ENCODE measurements around the gene GLIS1.

GLIS1 gene

DNA sequence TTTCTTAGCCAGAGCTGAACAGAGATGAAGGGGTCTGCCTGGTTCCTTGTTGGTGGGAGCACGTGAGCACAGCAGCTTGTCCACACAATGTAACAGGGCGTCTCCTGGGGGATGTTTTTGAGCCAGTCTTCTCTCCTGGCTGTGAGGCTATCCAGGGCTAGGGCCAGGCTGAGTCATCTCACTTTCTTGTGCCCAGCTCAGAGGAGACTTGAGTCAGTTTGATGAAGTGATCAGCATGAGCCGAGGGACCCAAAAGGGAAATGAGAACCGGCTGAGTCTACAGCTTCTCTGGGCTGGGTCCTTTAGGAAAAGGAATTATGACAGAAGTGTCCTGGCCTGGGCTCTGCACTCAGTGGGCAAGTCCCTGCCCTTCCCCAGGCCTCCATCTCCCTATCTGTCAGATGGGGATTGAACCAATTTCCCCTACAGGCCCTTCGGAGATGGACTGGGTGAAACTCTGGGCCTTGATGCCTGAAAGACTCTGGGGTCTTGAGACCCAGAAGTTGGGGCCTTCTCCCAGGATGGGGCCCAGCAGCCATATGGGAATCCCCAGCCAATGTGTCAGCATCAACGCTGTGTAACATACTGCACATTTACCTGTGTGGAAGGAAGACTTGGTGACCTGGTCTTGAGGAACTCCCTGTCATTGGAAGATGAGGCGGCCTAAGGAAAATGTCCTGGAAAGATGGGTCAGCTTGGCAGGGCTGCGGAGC is 243.2 kb downstream of the GLIS1 start:
- DNase-seq (ENCODE audit: low read depth in 2 of 2, low spot score in 1 of 2): no peak

DNA sequence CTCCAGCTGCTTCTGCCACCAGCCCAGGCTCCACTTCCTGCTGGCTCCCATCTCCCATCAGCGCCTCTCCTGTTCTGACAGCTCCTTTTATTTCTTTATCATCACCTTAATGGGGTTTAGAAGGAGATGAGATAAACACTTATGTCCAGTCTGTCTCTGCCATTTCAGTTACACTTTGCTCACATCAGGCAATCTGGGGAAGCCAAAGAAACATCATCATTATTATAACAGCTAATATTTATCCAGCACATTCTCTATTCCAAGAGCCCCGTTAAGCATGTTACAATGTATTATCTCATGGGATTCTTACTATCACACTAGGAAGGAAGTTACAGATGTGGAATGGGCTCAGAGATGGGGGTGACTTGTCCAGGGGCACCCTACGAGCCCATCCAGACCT is 248.6 kb downstream of the GLIS1 start:
- no peak for DNase-seq (ENCODE audit: low read depth in 2 of 2, low spot score in 1 of 2)

DNA sequence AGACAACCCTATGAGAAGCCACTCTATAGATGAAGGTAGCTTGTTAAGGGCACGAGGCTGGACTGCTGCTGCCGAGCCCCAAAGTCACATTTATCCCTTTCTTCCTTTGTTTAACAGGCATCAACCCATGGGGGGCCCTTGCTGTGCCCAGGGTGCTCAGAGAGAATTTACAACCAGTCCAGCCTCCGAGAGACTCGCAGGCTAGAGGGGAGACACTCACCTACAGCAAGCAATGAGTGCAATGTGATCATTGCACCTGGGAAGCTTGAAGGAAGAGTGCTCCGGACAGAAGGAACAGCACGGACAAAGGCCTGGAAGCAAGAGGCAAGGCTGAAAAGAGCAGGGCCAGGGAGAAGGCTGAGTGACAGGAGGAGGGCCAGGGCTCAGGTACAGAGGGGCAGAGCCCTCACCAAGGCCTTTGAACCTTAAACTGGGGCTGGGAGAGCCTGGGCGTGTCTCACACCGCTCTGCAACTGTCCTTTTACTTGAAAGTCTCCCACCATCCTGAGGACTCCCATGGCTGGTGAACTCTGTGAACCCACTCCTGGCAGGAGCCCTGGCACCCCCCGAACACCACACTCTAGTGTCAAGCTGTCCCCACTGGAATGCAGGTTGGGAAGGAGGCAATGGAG is 252.5 kb downstream of the GLIS1 start:
- DNase-seq (ENCODE audit: low read depth in 2 of 2, low spot score in 1 of 2): no peak

DNA sequence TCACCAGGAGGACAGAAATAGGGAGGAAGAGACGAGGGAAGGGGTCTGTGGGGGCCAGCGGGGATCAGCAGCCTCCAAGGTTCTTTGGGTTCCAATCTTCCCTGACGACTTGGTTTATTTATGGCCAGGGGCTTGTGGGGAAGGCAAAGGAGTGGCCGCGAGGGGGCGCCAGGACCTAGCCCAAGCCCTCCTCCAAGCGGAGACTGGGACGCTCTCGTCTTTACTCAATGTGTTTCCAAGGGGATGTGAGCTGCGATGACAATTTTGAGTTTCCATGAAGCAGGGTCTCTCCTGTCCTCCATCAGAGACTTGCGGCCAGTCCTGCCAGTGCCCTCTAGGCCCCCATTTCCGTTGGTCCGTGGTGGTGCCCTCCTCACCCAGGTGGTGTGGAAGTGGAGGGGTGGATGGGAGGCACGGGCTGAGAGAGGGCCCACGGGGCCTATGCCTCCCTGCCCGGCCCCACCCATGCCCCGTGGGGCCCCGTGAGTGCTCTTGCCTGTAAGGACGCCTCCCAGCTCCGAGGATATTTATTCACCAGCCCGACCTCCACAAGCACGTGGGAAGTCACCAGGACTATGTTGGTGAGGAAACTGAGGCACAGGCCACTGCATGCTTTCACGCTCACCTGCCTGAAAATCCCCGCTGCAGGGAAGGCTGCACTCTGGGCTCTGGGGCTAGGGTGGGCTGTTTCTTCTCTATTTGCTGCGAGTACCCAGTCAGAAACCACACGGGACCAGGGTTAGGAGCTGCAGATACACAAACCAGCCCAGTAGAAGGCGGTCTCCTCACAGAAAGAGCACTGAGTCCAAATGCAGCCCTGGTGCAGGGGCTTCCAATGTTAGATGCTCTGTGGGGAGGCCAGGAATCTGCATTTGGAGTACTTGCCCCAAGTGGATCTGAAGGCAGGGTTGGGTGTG is 253.2 kb downstream of the GLIS1 start:
- peak; percentile 17 to 25 for DNase-seq (ENCODE audit: low read depth in 2 of 2, low spot score in 1 of 2)

DNA sequence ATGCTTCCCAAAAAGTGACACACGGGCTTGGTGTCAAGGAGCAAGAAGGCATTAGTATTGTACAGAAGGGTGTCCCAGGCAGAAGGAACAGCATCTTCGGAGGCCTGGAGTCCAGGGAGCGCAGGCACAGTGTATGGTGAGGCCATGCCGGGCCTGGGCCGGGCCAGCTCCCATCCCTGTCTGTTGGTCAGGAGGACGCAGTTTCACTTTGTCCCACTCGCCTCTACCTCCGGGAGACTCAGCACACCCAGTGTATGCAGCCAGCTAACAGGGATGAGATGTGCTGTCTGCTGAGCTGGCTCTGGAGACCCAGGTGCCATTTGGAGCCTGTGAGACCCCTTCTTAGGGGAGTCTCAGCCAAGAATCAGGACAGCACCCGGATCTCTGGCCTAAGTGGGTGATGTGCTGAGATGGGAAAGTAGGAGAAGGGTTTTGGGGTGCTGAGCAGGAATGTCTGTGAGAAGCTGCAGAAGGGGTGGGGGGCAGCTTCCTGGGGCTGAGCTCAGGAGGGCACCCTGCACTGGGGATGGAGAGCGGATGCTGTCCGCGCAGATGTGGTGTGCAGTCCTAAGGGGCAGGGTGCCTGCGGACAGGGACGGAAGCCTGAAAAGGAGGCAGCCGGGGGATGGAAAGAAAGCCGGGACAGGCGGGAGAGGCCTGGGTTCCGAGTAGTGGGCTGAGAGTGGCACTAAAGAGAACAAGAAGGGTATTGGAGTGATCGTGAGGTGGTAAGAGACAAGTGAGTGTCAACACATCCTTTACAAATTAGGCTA is 254.1 kb downstream of the GLIS1 start:
- no peak for DNase-seq (ENCODE audit: low read depth in 2 of 2, low spot score in 1 of 2)

DNA sequence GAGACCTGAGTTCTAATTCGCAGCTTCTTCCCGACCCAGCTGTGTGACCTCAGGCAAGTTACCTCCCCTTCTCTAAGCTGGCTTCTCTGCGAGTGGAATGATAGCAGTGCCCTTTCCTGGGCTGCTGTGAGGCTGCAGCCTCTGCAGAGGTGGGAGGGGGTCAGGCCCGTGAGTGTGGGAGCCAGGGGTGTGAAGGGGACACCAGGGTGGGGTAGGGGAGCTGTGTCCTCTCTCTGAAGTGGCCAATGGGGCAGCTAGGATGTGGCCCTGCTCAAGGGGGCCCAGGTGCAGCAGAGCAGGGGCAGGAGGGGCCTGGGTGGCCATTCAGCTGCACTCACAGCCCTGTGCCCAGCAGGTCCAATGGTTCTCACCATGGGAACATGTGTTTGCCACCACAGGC is 255.3 kb downstream of the GLIS1 start:
- no peak for DNase-seq (ENCODE audit: low read depth in 2 of 2, low spot score in 1 of 2)

DNA sequence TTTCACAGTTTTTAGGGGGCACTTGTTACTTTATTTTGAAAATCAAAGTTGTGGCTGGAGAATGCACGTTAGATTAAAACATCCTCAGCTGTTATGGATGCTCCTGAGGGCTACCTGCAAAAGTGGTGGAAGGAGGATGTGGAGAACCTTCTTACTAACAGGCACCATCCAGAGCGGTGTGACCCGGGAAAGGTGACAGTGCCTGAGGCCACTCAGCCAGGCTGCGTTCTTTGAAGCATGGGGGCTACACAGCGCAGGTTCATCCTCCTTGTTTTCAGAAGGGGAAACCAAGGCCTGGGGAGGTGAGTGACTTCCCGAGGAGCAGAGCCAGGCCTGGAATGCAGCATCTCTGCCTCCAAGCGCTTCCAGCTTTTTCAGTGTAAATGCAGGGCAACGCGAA is 255.8 kb downstream of the GLIS1 start:
- DNase-seq (ENCODE audit: low read depth in 2 of 2, low spot score in 1 of 2): no peak

DNA sequence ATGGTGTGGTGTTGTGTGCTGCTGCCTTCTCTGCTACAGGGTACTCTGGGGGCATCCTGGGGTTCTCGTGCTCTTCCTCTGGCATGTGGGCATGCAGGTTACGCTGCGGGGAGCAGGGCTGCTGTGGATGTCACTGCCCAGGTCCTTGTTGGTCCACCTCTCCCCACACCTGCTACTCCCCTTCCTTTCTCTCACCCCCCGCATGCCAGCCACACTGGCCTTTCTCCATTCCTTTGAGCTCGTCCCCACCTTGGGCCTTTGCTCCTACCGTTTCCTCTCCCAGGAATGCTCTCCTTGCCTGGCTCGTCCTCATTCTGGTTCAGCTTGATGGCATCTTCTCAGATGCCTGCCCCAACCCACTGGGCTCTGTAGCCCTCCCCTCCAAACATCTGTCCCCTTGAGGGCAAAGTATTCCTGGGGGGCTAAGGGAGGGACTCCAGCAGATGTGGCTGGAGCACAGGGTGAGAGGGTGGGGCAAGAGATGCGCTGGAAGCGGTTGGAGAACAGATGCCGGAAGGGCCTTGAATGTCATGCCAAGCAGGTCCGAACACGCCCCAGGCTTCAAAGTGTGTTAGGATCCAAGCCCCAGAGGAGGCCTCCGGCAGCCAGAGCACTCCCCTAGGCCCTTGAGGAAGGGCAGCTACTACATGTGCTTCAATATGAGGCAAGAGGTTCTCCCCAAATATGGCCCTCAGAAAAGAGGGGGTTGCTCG is 256.4 kb downstream of the GLIS1 start:
- no peak for DNase-seq (ENCODE audit: low read depth in 2 of 2, low spot score in 1 of 2)

DNA sequence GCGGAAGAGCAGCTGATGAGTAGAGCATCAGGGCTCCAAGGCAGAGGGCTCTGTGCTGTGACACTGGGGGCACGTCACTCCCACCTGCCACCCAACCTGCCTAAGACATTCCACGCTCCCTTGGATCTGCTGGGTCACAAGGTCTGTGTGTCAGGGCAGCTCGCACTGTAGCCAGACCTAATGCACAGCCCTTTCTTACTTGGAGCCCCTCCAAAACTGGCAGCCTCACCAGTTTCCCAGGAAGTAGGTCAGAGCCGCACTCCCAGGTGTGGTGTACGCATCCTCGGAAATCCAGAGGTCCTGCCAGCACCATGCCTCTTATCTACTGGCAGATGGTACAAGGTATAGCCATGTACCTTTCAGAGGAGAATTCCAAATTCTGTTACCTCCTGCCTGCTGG is 257.5 kb downstream of the GLIS1 start:
- no peak for DNase-seq (ENCODE audit: low read depth in 2 of 2, low spot score in 1 of 2)

DNA sequence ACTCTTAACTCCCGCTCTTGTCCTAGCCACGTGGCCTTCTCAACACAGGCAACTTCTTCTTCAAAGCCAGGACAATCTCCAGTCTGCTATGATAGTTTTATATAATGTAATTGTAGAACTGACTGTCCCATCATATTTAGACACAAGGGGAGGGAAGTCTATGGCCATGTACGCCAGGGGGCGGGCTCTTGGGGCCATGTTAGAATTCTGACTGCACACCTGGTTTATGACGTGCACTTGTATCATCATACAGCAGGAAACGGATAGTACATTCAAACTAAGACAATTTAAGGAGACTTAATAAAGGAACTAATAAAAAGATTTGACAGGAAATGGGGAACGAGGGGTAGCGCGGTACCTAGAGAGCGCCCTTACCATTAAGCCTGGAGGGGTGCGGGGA is 258.3 kb downstream of the GLIS1 start:
- no peak for DNase-seq (ENCODE audit: low read depth in 2 of 2, low spot score in 1 of 2)

DNA sequence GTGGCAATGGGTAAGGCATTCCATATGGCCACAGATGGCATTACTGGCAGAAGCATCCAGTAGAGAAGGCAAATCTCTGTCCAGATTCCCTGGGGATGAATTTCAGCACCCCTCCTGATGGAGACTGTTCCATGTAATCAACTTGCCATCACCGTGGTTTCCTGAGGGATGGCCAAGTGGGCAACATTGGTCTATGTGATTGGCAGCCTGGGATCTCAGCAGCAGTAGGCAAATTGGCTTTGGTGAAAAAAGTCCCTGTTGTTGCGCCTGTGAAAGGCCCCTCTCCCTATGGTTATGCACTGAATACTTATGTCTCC is 260.5 kb downstream of the GLIS1 start:
- no peak for DNase-seq (ENCODE audit: low read depth in 2 of 2, low spot score in 1 of 2)

DNA sequence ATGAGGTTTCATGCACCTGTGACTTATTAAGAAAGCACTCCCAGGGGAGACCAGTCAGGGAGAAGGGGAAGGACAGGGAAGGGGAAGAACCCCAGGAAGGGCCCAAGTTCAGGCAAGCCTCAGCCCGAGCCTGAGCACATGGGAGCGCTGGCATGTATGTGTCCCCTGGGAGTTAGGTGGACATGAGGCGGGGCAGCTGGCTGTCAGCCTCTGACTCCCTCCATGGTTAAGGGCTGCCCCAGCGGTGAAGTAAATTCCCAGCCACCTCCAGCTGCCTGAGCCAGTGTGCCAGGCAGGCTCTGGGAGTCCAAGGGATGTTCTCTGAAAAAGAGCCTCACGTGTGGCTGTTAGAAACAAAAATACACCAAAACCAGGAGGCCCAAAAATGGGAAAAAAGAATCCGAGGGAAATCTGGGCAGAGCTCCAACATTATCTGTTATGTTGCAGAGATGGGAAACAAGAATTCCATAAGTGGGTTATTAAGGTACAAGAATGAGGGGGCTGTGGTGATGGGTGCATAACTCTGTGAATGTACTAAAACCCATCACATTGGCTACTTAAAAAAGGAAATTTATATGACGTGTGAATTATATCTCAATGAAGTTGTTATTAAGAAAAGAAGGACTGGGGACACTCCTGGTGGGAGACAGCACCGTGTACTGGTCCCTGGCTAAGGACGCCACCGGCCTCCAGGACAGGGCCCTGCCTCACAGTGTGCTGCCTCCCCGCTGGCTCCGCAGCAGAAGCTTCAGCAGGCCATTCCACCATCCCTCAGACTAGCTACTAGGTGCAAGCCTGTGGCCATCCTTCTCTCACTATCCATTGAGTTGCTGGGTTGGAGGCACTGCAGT is 261.1 kb downstream of the GLIS1 start:
- DNase-seq (ENCODE audit: low read depth in 2 of 2, low spot score in 1 of 2): no peak

DNA sequence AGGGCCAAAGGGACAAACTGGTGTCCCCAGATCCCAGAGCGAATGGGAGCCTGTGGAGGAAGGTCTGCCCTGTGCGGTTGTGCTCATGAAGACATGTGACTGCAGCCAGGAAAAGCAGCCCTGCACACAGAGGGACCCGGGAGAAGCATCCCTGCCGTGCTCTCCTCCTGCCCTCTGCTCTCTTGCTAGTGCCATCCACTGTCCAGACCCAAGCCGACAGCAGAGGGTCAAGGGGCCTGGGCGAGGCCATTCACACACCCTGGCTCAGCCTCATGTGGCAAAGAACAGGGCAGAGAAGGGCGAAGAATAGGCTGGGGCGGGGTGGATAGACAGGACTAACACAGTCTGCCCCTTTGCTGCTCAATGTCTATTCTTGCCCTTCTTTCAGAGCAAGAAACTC is 262.4 kb downstream of the GLIS1 start:
- DNase-seq (ENCODE audit: low read depth in 2 of 2, low spot score in 1 of 2): no peak

DNA sequence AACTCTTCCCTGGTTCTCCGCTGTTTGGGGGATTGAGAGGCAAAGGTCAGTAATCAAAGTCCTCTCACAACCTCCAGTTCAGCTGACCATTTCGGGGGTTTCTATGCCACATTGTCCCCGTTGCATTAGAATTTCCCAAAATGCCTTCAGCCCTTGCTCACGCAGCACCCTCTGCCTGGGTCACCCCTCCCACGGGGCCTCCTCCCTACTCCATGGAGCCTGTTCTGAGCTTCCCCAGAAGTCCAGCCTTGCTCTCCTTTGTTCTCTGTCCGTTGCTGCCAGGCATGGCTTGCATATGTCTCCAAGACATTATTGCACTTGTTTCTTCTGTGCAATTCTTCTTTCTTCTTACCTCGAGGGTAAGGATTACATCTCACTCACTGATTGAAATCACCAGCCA is 263.3 kb downstream of the GLIS1 start:
- DNase-seq (ENCODE audit: low read depth in 2 of 2, low spot score in 1 of 2): no peak

DNA sequence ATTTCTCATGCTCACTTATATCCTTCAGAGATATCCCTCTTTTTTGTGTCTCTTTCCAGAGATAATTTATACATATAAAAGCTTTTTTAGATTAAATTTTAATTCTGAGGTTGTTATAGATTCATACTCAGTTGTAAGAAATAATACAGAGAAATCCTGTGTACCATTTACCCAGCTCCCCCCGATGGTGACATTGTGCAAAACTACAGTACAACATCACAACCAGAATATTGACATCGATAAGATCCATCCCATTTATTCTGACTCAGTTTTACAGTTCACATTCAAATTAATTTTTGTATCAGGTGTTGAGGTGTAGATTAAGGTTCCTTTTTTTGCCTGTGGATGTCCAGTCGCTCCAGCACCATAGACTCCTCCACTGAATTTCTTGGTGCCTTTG is 265.5 kb downstream of the GLIS1 start:
- DNase-seq (ENCODE audit: low read depth in 2 of 2, low spot score in 1 of 2): no peak

DNA sequence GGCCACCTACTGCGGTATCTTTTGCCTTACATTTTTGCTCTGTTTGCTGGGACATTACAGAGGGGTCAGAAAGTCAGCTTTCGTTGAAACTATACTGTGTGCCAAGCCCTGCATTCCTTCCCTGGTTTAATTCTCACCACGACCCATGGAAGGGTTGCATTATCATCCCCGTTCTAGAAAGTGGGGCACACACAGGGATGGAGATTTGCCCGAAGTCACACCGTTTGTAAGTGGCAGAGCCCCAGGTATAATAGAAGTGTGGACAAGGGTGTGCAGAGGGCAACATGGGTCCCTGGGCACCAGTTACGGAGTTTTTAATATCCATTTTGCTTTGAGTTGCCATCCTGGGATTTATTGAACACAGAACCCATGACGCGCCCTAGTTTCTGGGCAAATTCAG is 268.0 kb downstream of the GLIS1 start:
- DNase-seq (ENCODE audit: low read depth in 2 of 2, low spot score in 1 of 2): no peak

DNA sequence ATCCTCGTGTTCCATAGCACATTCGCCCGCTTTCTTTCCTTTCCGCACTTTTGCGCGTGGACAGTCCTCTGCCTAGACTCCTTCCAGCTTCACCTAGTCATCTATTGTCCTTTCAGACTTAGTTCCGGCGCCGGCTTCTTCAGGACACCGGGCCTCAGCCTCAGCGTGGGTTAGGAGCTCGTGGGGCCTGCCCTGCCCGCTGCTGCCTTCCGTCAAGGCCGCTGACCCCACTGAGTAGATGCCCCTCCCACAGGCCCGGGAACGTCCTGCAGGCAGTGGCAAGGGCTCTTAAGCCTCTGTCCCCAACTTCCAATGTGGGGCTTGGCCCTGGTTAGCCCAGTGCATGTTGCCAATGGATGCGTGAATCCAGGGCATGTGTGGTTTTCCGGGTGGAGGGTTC is 268.4 kb downstream of the GLIS1 start:
- DNase-seq (ENCODE audit: low read depth in 2 of 2, low spot score in 1 of 2): no peak

DNA sequence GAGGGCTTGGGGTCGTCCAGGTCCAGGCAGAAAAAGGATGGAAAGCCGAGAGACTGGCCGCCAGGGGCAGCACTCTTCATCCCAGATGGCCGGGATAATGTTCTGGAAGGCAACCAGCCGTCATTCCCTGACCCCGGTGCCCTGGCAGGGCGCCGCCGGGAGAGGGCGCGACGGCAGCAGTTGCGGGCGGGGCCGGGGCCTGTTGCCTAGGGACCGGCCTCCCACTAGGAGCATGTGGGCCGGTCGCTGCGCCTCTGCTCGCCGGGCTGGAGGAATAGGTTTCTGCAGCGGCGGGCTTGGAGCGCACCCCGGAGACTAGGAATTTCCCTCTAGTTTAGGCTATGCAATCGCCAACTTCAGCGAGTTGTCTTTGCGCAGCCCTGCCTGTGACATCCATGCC is 268.8 kb downstream of the GLIS1 start:
- DNase-seq (ENCODE audit: low read depth in 2 of 2, low spot score in 1 of 2): no peak

DNA sequence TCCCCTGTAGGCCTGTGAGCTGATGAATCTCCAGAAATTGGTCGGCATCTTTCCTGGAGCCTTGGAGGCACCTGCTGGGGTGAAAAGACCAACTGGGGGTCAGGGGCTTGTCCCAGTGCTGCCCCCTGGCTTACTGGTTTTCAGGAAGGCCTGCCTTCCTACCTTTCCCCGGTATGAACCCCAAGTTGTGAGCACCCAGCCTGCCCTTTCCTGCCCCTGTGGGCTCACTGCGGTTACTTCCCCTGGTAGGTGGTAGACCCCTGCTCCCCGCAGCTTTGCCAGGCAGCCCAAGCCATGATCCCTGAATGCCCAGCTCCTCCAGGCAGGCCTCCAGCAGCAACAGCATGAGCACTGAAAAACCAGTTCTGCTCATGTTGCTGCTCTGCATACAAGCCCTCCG is 269.6 kb downstream of the GLIS1 start:
- DNase-seq (ENCODE audit: low read depth in 2 of 2, low spot score in 1 of 2): no peak

DNA sequence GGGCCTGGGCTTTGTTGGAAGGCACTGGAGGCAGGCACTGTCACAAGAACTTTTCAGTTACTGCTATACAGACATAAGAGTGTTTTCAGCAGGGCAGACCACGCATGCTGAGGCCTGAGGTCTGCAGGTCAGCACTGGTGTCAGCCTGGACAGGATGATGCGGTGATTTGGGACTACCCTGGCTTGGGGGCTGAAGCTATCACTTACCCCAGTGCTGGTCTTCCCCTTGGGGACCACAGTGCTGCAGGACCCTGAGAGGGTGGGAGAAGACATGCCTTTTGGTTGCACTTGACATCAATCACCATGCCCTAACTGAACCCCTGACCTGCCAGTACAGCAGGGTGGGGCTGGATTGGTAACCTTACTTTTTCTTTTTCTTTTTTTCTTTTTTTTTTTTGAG is 270.6 kb downstream of the GLIS1 start:
- no peak for DNase-seq (ENCODE audit: low read depth in 2 of 2, low spot score in 1 of 2)

Measured in stimulated activated CD8-positive, alpha-beta memory T cell treated with anti-CD3 and anti-CD28 coated beads, Interleukin-4, amount 100 ng/mL, for 1 hour (primary cell).